HuH-7 (cell line): ENCODE results near the gene PIN1.

Source experiments
- DNase-seq: peaks from one replicate; pipeline ENCODE4 v3.0.0; 2011; ENCODE audit warnings: low spot score

PIN1 gene

GRCh38 chr19:9891609-9892373 is 56.7 kb downstream of the PIN1 start:
- DNase-seq: no peak
